Esophagus squamous epithelium (tissue), 5 donors: Measurements from ENCODE around the gene FAM114A1. TPM values are rescaled to one million over a fixed set of nuclear protein-coding genes. Genes with fewer than 3 reads are reported as not detected.
A peak's percentile ranks its signal among the peaks of the same experiment; 100 is the strongest.

Source experiments
- DNase-seq: peaks from one replicate; lab custom pipeline; 2025; lab: John Stamatoyannopoulos, UW
- H3K27ac ChIP-seq, 4 donors: fragments of 200-600 bp; sonication (generic); one replicate each; pipeline ENCODE4 v1.5.1; 2016 to 2019; ENCODE audit warnings: mild to moderate bottlenecking in 1 of 4
- H3K27me3 ChIP-seq, 4 donors: fragments of 200-600 bp; sonication (generic); 1 replicate in 3 of 4; 2 replicates in 1 of 4; pipeline versions ENCODE4 v1.5.1 to v1.6.0; 2017 to 2021; ENCODE audit warnings: antibody characterized with exemption in 1 of 4
- H3K36me3 ChIP-seq, 3 donors: fragments of 200-600 bp; sonication (generic); one replicate each; pipeline ENCODE4 v1.5.1; 2016 to 2019
- H3K4me1 ChIP-seq, 3 donors: fragments of 200-600 bp; sonication (generic); one replicate each; pipeline ENCODE4 v1.5.1; 2017 to 2019
- H3K4me3 ChIP-seq, 4 donors: fragments of 200-600 bp; sonication (generic); 1 replicate in 3 of 4; 2 replicates in 1 of 4; pipeline ENCODE4 v1.5.1; 2016 to 2019; ENCODE audit warnings: mild to moderate bottlenecking in 2 of 4, moderate library complexity in 1 of 4
- H3K9me3 ChIP-seq, 3 donors: fragments of 200-600 bp; sonication (generic); one replicate each; pipeline ENCODE4 v1.5.1; 2016 to 2019
- CTCF ChIP-seq, 6 experiments: fragments of 450-650 bp in 4 of 6; fragments of 200-600 bp in 2 of 6; sonication (generic) in 2 of 6; IDR thresholded peaks; one replicate each; pipeline ENCODE4 v1.5.1; 2016 to 2019; ENCODE audit warnings: antibody characterized with exemption in 6 of 6, mild to moderate bottlenecking in 4 of 6, moderate library complexity in 4 of 6
- POLR2A ChIP-seq, 4 donors: fragments of 450-650 bp; IDR thresholded peaks; one replicate each; pipeline ENCODE4 v1.6.1; 2017; ENCODE audit warnings: antibody characterized with exemption in 4 of 4, mild to moderate bottlenecking in 4 of 4, moderate library complexity in 3 of 4
- WGBS, 2 donors: methylation state at CpG; one replicate each; pipeline ENCODE4 v1.1.5; 2018; 5-methylcytosine and 5-hydroxymethylcytosine counted together
- intact Hi-C: fragments of 100-400 bp; cut with DNase I; formaldehyde crosslinking; loops from one replicate; pipeline ENCODE4 v1.15.0; 2022
- total RNA-seq, 4 donors: library from RNA; depleted of rRNA; stranded (reverse); fragments of >200 nt; gene quantifications; one replicate each; pipeline ENCODE4 v1.1.0, GENCODE V29; 2016
- donor health status: DM: yes; HTN: yes; CAD: no.

Gene FAM114A1
- total RNA-seq, 4 donors from 2014 or later = 36.7 to 80.9 (median 69.2) TPM

DNA sequence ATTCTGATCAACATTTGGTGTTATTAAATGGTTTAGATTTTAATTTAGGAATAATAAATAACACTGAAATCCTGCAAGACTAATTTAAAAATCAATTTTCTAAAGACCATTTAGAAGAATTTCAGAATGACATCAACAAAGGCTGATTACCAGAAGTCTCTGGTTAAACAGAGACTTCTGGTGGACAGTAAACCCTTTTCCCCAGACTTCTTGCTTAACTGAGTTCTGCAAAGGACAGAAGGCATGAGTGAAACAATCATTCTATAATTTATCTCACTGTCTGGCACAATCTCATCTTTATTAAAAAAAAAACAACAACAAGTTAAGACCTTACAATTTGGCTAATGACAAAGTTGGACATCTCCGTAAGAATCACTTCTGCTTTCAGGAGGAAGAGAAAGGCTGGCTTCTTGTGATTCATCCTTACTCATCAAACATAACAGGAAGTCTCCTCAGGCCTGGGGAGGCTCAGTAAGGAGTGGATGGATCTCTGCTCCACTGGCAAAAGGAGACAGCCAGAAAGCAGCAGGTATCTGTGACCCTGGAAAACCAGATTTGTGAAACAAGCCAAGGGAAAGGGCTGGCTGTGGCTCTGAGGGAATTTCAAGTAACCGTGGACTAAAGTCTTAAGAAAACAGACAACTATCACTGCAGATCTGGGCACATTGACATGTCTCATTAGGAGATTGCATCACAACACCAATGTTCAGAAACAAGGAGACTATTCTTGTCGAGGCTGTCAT lies 10.1 kb upstream of the FAM114A1 start:
- peak in 1 of 4 donors; percentile 47 for TF ChIP-seq POLR2A (IDR thresholded peaks at IDR 0.05)
- no peak for TF ChIP-seq CTCF (IDR thresholded peaks at IDR 0.05)
- Histone ChIP-seq H3K27me3 (no peaks in the 10 kb centered on the region), H3K4me1 (peaks cover 7 to 24% (median 8%) of the 10 kb centered on the region in 3 donors), H3K4me3 (peak overlapping the region in 1 of 4 donors; percentile 54), H3K36me3 (no peaks in the 10 kb centered on the region), H3K27ac (peak overlapping the region; percentile 75 to 85 (median 82)), H3K9me3 (no peaks in the 10 kb centered on the region)
- intact Hi-C loops = no loop called here
- 11 to 14% methylated on average over 3 of the region's 3 CpGs for WGBS, 2 donors
- peak; percentile 12 for DNase-seq

DNA sequence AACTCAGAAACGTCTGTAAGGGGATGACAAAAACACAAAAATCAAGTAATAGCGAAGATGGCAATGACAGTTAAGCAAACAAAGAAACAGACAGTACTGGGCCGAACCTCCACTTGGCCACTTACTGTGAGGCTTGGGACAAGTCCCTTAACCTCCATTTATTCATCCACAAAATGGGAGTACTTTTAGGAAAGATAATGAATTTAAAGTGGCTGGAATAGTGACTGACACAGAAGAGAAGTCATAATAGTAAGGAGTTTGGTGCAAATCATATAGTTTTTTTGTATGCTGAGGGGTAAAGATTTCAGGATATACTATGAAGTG lies 9.5 kb upstream of the FAM114A1 start:
- no peaks in the 10 kb centered on the region for H3K27me3 ChIP-seq
- peaks cover 7 to 24% (median 8%) of the 10 kb centered on the region in 3 donors for H3K4me1 ChIP-seq
- H3K27ac ChIP-seq = peak overlapping the region; percentile 75 to 85 (median 82)
- peak overlapping the region in 1 of 4 donors; percentile 54 for H3K4me3 ChIP-seq
- DNase-seq = no peak
- no peaks in the 10 kb centered on the region for H3K36me3 ChIP-seq
- 22 to 47% methylated on average over 3 of the region's 3 CpGs for WGBS, 2 donors
- H3K9me3 ChIP-seq = no peaks in the 10 kb centered on the region
- no peak for TF ChIP-seq POLR2A (IDR thresholded peaks at IDR 0.05)
- TF ChIP-seq CTCF (IDR thresholded peaks at IDR 0.05) = no peak
- intact Hi-C loops = no loop called here

GRCh38 chr4:38859501-38859900 lies 8.1 kb upstream of the FAM114A1 start:
- peaks cover 7 to 24% (median 8%) of the 10 kb centered on the region in 3 donors for H3K4me1 ChIP-seq
- H3K27me3 ChIP-seq = no peaks in the 10 kb centered on the region
- H3K27ac ChIP-seq = no peak overlapping the region
- no peak overlapping the region for H3K4me3 ChIP-seq
- no peaks in the 10 kb centered on the region for H3K36me3 ChIP-seq
- no peaks in the 10 kb centered on the region for H3K9me3 ChIP-seq
- 92 to 95% methylated on average over 7 of the region's 7 CpGs for WGBS, 2 donors
- intact Hi-C loops = no loop called here
- DNase-seq = no peak
- TF ChIP-seq CTCF (IDR thresholded peaks at IDR 0.05) (no peak), POLR2A (IDR thresholded peaks at IDR 0.05) (no peak)

DNA sequence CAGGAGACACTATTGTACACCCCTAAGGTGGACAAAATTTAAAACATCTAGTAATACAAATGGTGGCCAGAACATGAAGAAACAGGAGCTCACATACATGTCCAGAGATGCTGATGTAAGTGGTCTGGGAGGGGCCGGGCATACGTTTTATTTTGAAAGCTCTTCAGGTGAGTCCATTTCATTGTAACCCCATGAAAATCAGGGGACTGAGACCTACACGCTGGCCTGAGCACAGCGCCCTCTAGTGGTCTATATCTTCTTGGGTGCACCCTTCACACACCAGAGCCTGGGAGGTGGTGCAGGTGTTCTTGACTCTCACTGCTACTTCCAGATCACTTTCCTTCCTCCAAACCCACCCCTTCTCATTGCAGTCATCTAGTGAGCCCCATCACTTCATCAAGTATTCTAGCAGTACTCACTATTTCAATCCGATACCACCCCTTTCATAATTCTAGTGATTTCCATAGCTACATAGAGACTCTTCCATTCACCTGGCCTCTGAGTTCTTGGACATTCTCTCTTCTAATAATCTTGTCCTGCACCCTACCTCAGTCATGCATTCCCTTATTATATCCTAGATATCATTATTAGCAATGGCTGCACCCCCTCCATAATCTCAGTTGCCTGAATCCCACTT lies 6.7 kb upstream of the FAM114A1 start:
- H3K36me3 ChIP-seq = no peaks in the 10 kb centered on the region
- intact Hi-C loops = loop anchor here (10.0 kb wide), 1 partner anchor 96 kb away; no protein-coding TSS in a partner anchor
- no peak overlapping the region for H3K27ac ChIP-seq
- peaks cover 7 to 24% (median 8%) of the 10 kb centered on the region in 3 donors for H3K4me1 ChIP-seq
- TF ChIP-seq POLR2A (IDR thresholded peaks at IDR 0.05) = no peak
- TF ChIP-seq CTCF (IDR thresholded peaks at IDR 0.05) = peak; percentile 47 to 70 (median 58)
- no peaks in the 10 kb centered on the region for H3K9me3 ChIP-seq
- no peak for DNase-seq
- no peaks in the 10 kb centered on the region for H3K27me3 ChIP-seq
- H3K4me3 ChIP-seq = no peak overlapping the region
- 34 to 38% methylated on average over 5 of the region's 5 CpGs for WGBS, 2 donors

DNA sequence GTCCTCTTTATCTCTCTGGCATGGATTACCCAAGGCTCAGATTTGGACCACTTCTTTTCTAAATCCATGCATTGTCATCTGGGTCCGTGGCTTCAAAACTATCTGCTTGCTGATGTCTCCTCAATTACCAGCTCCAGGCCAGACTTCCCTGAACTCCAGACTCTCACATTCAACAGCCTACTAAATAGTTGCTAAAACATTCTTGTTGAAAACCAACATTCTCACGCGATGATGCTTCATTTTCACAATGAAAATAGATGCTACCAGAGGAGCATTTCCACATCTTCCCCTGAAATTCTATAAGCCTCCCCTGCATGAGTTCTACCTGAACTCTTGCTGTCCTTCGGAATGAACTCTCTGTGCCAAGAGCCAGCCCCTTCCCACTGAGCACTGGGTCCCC lies 5.8 kb upstream of the FAM114A1 start:
- intact Hi-C loops = loop anchor here (10.0 kb wide), 1 partner anchor 97 kb away; no protein-coding TSS in a partner anchor
- TF ChIP-seq POLR2A (IDR thresholded peaks at IDR 0.05) = no peak
- TF ChIP-seq CTCF (IDR thresholded peaks at IDR 0.05) = no peak
- Histone ChIP-seq H3K4me3 (no peak overlapping the region), H3K36me3 (no peaks in the 10 kb centered on the region), H3K27ac (no peak overlapping the region), H3K4me1 (peaks cover 7 to 18% (median 8%) of the 10 kb centered on the region in 3 donors), H3K27me3 (no peaks in the 10 kb centered on the region), H3K9me3 (no peaks in the 10 kb centered on the region)
- 82 to 93% methylated on average over 4 of the region's 4 CpGs for WGBS, 2 donors
- no peak for DNase-seq
